GM23338 (cell line): ENCODE results near the gene CYP3A7. TPM values are rescaled to one million over a fixed set of nuclear protein-coding genes. Genes with fewer than 3 reads are reported as not detected.

Experiments used
- ATAC-seq: fragments of 200-7000 bp; cut with Tn5 transposase; 3 replicates; pipeline ENCODE4 v1.9.1; 2020
- DNase-seq: peaks from one replicate; pipeline ENCODE4 v3.0.0-alpha.2; 2015; ENCODE audit warnings: low spot score
- H2AFZ ChIP-seq: fragments of 200-600 bp; sonication (generic); 2 replicates; pipeline ENCODE4 v1.8.0; 2016; ENCODE audit warnings: antibody characterized with exemption, mild to moderate bottlenecking, moderate library complexity
- H3F3A ChIP-seq: fragments of 200-600 bp; sonication (generic); replicated peaks from 2 replicates; pipeline ENCODE4 v1.8.0; 2017; ENCODE audit warnings: antibody characterized with exemption, mixed run types, low read depth
- H3K27ac ChIP-seq: fragments of 200-600 bp; sonication (generic); 2 replicates; pipeline ENCODE4 v1.6.1; 2016; ENCODE audit warnings: low read depth
- H3K27me3 ChIP-seq: fragments of 200-600 bp; sonication (generic); 2 replicates; pipeline ENCODE4 v1.8.0; 2016; ENCODE audit warnings: mild to moderate bottlenecking, mixed run types, moderate library complexity; ENCODE audit not compliant: insufficient read depth
- H3K36me3 ChIP-seq: fragments of 200-600 bp; sonication (generic); 2 replicates; pipeline ENCODE4 v1.8.0; 2016; ENCODE audit warnings: mild to moderate bottlenecking; ENCODE audit not compliant: insufficient read depth
- H3K4me1 ChIP-seq: fragments of 200-600 bp; sonication (generic); 2 replicates; pipeline ENCODE4 v1.8.0; 2016; ENCODE audit warnings: mild to moderate bottlenecking, moderate library complexity; ENCODE audit not compliant: insufficient read depth
- H3K4me2 ChIP-seq: fragments of 200-600 bp; sonication (generic); 2 replicates; pipeline ENCODE4 v1.7.1; 2017; ENCODE audit warnings: mixed run types
- H3K4me3 ChIP-seq: fragments of 200-600 bp; sonication (generic); 2 replicates; pipeline ENCODE4 v1.6.1; 2016; ENCODE audit warnings: mixed run types
- H3K79me2 ChIP-seq: fragments of 200-600 bp; sonication (generic); replicated peaks from 2 replicates; pipeline ENCODE4 v1.8.0; 2017; ENCODE audit warnings: mild to moderate bottlenecking; ENCODE audit not compliant: insufficient read depth
- H3K9me2 ChIP-seq: fragments of 200-600 bp; sonication (generic); 2 replicates; pipeline ENCODE4 v1.8.0; 2017; ENCODE audit not compliant: insufficient read depth
- H4K20me1 ChIP-seq: fragments of 200-600 bp; sonication (generic); replicated peaks from 2 replicates; pipeline ENCODE4 v1.8.0; 2017; ENCODE audit warnings: mild to moderate bottlenecking; ENCODE audit not compliant: insufficient read depth
- H3K27ac Mint-ChIP-seq: 2 replicates; pipeline ENCODE4 v1.8.0; 2020; ENCODE audit warnings: inconsistent platforms, mild to moderate bottlenecking, moderate library complexity, mixed read lengths
- H3K27me3 Mint-ChIP-seq: 3 replicates; pipeline ENCODE4 v1.8.0; 2022; ENCODE audit warnings: low read depth, mild to moderate bottlenecking, moderate library complexity, mixed read lengths, inconsistent platforms; ENCODE audit not compliant: insufficient read depth, poor library complexity
- H3K36me3 Mint-ChIP-seq: 3 replicates; pipeline ENCODE4 v1.8.0; 2021; ENCODE audit warnings: low read depth, mild to moderate bottlenecking, inconsistent platforms, moderate library complexity, mixed read lengths
- H3K4me1 Mint-ChIP-seq: 3 replicates; pipeline ENCODE4 v1.8.0; 2020; ENCODE audit warnings: mild to moderate bottlenecking, inconsistent platforms, mixed read lengths
- H3K4me3 Mint-ChIP-seq: 3 replicates; pipeline ENCODE4 v1.8.0; 2021; ENCODE audit warnings: moderate library complexity, mild to moderate bottlenecking, inconsistent platforms, mixed read lengths
- H3K9me3 Mint-ChIP-seq: 3 replicates; pipeline ENCODE4 v1.8.0; 2020; ENCODE audit warnings: moderate library complexity, mild to moderate bottlenecking, inconsistent platforms, mixed read lengths
- CREB1 ChIP-seq: fragments of 250-450 bp; sonication (Bioruptor Pico); IDR thresholded peaks from 2 replicates; pipeline ENCODE4 v1.5.0; 2020; ENCODE audit warnings: low read depth, mild to moderate bottlenecking, moderate library complexity
- EZH2 ChIP-seq: fragments of 200-600 bp; sonication (generic); IDR thresholded peaks from one replicate; pipeline ENCODE4 v1.8.0; 2017; ENCODE audit warnings: antibody characterized with exemption, mild to moderate bottlenecking, low read depth; ENCODE audit not compliant: unreplicated experiment
- EZH2phosphoT487 ChIP-seq: fragments of 200-600 bp; sonication (generic); IDR thresholded peaks from one replicate; pipeline ENCODE4 v1.8.1; 2018; ENCODE audit warnings: antibody characterized with exemption; ENCODE audit not compliant: unreplicated experiment
- JUNB ChIP-seq: IDR thresholded peaks from one replicate; pipeline ENCODE4 v1.6.1; 2016; ENCODE audit warnings: antibody characterized with exemption; ENCODE audit not compliant: unreplicated experiment
- NANOG ChIP-seq: IDR thresholded peaks from 2 replicates; pipeline ENCODE4 v1.6.1; 2016; ENCODE audit warnings: antibody characterized with exemption, borderline replicate concordance
- POLR2AphosphoS5 ChIP-seq: IDR thresholded peaks from 2 replicates; pipeline ENCODE4 v1.6.1; 2016; ENCODE audit warnings: antibody characterized with exemption, low read depth
- STAT1 ChIP-seq: IDR thresholded peaks from one replicate; pipeline ENCODE4 v1.6.1; 2016; ENCODE audit warnings: antibody characterized with exemption; ENCODE audit not compliant: unreplicated experiment
- ZNF114 ChIP-seq: fragments of 250-450 bp; sonication (Bioruptor Pico); IDR thresholded peaks from 2 replicates; pipeline ENCODE4 v1.5.0; 2020; ENCODE audit warnings: mild to moderate bottlenecking, moderate library complexity
- ZNF331 ChIP-seq: fragments of 250-450 bp; sonication (Bioruptor Pico); IDR thresholded peaks from 2 replicates; pipeline ENCODE4 v1.5.0; 2020; ENCODE audit warnings: low read depth, mild to moderate bottlenecking, moderate library complexity
- polyA plus RNA-seq: library from polyadenylated mRNA; unstranded; fragments of >200 nt; fragmentation: Nextera tagmentation; extraction: Ambion mirVana; gene quantifications from 2 replicates; pipeline ENCODE4 v1.2.1, GENCODE V29; 2016
- total RNA-seq: library from RNA; depleted of rRNA; stranded (reverse); fragments of >200 nt; shearing (Covaris generic); gene quantifications from 2 replicates; pipeline ENCODE4 v1.2.3, GENCODE V29; 2014
- TF ChIP-seq, protein P1 (sequence below): IDR thresholded peaks from one replicate; pipeline ENCODE4 v1.6.1; 2018; ENCODE audit warnings: antibody characterized with exemption; ENCODE audit not compliant: unreplicated experiment
- TF ChIP-seq, protein P2 (sequence below): IDR thresholded peaks from 2 replicates; pipeline ENCODE4 v1.6.1; 2016; ENCODE audit warnings: antibody characterized with exemption
- TF ChIP-seq, protein P3 (sequence below), 2 experiments: fragments of 200-600 bp in 1 of 2; sonication (generic) in 1 of 2; conservative IDR thresholded peaks; 2 replicates each; pipeline versions ENCODE4 v1.5.1 to v1.6.1; 2016 to 2017; ENCODE audit warnings: antibody characterized with exemption in 2 of 2, low read depth in 2 of 2, mild to moderate bottlenecking in 2 of 2, moderate library complexity in 1 of 2
- TF ChIP-seq, protein P4 (sequence below): fragments of 250-450 bp; sonication (Bioruptor Pico); IDR thresholded peaks from 2 replicates; pipeline ENCODE4 v1.5.0; 2020; ENCODE audit warnings: mild to moderate bottlenecking, moderate library complexity

The CYP3A7 gene
- total and polyA plus RNA-seq, 2 experiments from 2014 or later, result 0.19 TPM; not detected in 1

DNA sequence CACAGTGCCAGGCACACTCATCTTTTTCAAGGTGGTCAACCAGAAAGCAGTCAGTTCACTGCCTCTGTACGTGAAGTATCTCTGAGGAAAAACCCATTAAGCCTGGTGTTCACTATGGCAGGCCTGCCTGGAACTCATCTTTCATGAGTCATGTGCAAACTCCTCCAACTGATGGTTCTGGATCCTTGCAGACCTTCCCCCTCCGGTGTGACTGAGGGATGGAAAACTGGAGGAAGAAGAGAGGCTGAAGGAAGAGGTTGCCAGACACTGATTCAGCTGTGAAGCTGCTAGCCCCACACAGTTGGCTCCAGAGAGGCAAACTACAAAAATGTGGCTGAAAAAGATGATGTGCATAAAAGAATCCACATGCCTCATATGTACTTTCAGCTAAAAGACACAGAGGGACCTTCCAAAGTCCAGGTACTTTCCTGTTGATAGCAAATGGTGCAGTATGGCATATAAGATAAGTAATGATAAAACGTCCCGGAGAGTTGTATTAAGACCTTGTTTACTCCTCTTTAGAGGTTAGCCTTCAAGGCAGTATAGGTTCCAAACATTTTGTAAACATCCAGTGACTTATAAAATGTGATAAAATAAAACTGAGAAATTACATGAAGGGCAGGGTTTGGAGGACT, 57.9 kb downstream of the CYP3A7 start:
- no peak for DNase-seq

More for the DNA sequence above, 57.9 kb downstream of the CYP3A7 start:
- Histone ChIP-seq H3F3A (no peaks in the 10 kb centered on the region), H4K20me1 (no peaks in the 10 kb centered on the region), H3K4me3 (no peak overlapping the region), H3K79me2 (no peaks in the 10 kb centered on the region), H2AFZ (no peak overlapping the region), H3K4me2 (no peak overlapping the region), H3K27me3 (no peaks in the 10 kb centered on the region), H3K9me2 (no peaks in the 10 kb centered on the region), H3K4me1 (peaks cover 6% of the 10 kb centered on the region; the same call in 1 of the 2 replicates), H3K27ac (no peak overlapping the region), H3K36me3 (no peaks in the 10 kb centered on the region)
- Mint-ChIP-seq H3K36me3 (peaks cover 2% of the 10 kb centered on the region; the same call in 1 of the 3 replicates), H3K9me3 (peaks cover 3% of the 10 kb centered on the region; the same call in 1 of the 3 replicates), H3K27me3 (peaks cover 4% of the 10 kb centered on the region), H3K4me1 (peaks cover 14% of the 10 kb centered on the region), H3K4me3 (no peak overlapping the region), H3K27ac (no peak overlapping the region)
- no peak for ATAC-seq
- TF ChIP-seq POLR2AphosphoS5 (no peak), EZH2 (no peak), STAT1 (no peak), EZH2phosphoT487 (no peak), CREB1 (CRISPR knock-in tag) (no peak), ZNF331 (CRISPR knock-in tag) (no peak), JUNB (no peak), NANOG (no peak), ZNF114 (CRISPR knock-in tag) (no peak)
- TF ChIP-seq, protein P1, sequence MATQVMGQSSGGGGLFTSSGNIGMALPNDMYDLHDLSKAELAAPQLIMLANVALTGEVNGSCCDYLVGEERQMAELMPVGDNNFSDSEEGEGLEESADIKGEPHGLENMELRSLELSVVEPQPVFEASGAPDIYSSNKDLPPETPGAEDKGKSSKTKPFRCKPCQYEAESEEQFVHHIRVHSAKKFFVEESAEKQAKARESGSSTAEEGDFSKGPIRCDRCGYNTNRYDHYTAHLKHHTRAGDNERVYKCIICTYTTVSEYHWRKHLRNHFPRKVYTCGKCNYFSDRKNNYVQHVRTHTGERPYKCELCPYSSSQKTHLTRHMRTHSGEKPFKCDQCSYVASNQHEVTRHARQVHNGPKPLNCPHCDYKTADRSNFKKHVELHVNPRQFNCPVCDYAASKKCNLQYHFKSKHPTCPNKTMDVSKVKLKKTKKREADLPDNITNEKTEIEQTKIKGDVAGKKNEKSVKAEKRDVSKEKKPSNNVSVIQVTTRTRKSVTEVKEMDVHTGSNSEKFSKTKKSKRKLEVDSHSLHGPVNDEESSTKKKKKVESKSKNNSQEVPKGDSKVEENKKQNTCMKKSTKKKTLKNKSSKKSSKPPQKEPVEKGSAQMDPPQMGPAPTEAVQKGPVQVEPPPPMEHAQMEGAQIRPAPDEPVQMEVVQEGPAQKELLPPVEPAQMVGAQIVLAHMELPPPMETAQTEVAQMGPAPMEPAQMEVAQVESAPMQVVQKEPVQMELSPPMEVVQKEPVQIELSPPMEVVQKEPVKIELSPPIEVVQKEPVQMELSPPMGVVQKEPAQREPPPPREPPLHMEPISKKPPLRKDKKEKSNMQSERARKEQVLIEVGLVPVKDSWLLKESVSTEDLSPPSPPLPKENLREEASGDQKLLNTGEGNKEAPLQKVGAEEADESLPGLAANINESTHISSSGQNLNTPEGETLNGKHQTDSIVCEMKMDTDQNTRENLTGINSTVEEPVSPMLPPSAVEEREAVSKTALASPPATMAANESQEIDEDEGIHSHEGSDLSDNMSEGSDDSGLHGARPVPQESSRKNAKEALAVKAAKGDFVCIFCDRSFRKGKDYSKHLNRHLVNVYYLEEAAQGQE, result no peak
- TF ChIP-seq, protein P2, sequence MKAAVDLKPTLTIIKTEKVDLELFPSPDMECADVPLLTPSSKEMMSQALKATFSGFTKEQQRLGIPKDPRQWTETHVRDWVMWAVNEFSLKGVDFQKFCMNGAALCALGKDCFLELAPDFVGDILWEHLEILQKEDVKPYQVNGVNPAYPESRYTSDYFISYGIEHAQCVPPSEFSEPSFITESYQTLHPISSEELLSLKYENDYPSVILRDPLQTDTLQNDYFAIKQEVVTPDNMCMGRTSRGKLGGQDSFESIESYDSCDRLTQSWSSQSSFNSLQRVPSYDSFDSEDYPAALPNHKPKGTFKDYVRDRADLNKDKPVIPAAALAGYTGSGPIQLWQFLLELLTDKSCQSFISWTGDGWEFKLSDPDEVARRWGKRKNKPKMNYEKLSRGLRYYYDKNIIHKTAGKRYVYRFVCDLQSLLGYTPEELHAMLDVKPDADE, result no peak
- TF ChIP-seq, protein P3, sequence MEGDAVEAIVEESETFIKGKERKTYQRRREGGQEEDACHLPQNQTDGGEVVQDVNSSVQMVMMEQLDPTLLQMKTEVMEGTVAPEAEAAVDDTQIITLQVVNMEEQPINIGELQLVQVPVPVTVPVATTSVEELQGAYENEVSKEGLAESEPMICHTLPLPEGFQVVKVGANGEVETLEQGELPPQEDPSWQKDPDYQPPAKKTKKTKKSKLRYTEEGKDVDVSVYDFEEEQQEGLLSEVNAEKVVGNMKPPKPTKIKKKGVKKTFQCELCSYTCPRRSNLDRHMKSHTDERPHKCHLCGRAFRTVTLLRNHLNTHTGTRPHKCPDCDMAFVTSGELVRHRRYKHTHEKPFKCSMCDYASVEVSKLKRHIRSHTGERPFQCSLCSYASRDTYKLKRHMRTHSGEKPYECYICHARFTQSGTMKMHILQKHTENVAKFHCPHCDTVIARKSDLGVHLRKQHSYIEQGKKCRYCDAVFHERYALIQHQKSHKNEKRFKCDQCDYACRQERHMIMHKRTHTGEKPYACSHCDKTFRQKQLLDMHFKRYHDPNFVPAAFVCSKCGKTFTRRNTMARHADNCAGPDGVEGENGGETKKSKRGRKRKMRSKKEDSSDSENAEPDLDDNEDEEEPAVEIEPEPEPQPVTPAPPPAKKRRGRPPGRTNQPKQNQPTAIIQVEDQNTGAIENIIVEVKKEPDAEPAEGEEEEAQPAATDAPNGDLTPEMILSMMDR (conservative IDR thresholded peaks at IDR 0.05; ENCODE audit: low read depth in 2 of 2), result no peak
- TF ChIP-seq, protein P4, sequence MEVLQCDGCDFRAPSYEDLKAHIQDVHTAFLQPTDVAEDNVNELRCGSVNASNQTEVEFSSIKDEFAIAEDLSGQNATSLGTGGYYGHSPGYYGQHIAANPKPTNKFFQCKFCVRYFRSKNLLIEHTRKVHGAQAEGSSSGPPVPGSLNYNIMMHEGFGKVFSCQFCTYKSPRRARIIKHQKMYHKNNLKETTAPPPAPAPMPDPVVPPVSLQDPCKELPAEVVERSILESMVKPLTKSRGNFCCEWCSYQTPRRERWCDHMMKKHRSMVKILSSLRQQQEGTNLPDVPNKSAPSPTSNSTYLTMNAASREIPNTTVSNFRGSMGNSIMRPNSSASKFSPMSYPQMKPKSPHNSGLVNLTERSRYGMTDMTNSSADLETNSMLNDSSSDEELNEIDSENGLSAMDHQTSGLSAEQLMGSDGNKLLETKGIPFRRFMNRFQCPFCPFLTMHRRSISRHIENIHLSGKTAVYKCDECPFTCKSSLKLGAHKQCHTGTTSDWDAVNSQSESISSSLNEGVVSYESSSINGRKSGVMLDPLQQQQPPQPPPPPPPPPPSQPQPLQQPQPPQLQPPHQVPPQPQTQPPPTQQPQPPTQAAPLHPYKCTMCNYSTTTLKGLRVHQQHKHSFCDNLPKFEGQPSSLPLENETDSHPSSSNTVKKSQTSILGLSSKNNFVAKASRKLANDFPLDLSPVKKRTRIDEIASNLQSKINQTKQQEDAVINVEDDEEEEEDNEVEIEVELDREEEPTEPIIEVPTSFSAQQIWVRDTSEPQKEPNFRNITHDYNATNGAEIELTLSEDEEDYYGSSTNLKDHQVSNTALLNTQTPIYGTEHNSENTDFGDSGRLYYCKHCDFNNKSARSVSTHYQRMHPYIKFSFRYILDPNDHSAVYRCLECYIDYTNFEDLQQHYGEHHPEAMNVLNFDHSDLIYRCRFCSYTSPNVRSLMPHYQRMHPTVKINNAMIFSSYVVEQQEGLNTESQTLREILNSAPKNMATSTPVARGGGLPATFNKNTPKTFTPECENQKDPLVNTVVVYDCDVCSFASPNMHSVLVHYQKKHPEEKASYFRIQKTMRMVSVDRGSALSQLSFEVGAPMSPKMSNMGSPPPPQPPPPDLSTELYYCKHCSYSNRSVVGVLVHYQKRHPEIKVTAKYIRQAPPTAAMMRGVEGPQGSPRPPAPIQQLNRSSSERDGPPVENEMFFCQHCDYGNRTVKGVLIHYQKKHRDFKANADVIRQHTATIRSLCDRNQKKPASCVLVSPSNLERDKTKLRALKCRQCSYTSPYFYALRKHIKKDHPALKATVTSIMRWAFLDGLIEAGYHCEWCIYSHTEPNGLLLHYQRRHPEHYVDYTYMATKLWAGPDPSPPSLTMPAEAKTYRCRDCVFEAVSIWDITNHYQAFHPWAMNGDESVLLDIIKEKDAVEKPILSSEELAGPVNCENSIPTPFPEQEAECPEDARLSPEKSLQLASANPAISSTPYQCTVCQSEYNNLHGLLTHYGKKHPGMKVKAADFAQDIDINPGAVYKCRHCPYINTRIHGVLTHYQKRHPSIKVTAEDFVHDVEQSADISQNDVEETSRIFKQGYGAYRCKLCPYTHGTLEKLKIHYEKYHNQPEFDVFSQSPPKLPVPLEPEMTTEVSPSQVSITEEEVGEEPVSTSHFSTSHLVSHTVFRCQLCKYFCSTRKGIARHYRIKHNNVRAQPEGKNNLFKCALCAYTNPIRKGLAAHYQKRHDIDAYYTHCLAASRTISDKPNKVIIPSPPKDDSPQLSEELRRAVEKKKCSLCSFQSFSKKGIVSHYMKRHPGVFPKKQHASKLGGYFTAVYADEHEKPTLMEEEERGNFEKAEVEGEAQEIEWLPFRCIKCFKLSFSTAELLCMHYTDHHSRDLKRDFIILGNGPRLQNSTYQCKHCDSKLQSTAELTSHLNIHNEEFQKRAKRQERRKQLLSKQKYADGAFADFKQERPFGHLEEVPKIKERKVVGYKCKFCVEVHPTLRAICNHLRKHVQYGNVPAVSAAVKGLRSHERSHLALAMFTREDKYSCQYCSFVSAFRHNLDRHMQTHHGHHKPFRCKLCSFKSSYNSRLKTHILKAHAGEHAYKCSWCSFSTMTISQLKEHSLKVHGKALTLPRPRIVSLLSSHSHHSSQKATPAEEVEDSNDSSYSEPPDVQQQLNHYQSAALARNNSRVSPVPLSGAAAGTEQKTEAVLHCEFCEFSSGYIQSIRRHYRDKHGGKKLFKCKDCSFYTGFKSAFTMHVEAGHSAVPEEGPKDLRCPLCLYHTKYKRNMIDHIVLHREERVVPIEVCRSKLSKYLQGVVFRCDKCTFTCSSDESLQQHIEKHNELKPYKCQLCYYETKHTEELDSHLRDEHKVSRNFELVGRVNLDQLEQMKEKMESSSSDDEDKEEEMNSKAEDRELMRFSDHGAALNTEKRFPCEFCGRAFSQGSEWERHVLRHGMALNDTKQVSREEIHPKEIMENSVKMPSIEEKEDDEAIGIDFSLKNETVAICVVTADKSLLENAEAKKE (CRISPR knock-in tag), result no peak
